ENCODE results near the gene HADH.
"Not testable (repeated sequence)": the region's sequence is repeated elsewhere in the genome, so short reads cannot be mapped to it uniquely, and the experiment has no call there.

- not testable (repeated sequence) for TF ChIP-seq CTCF (IDR thresholded peaks at IDR 0.05); USF1 (CRISPR knock-in tag; IDR thresholded peaks at IDR 0.05); KAT7 (CRISPR knock-in tag; IDR thresholded peaks at IDR 0.05; ENCODE audit: borderline replicate concordance); NFE2L1 (CRISPR knock-in tag; IDR thresholded peaks at IDR 0.05)
Measured at GRCh38 chr4:108050166-108051111, 60.8 kb downstream of the HADH start.
